Activated B cell treated with CpG ODN at 0.5 μM for 24 hours (primary cell): ENCODE measurements around the gene GRN. TPM values are rescaled to one million over a fixed set of nuclear protein-coding genes. Genes with fewer than 3 reads are reported as not detected.

Experiments used
- ATAC-seq: fragments of 200-7000 bp; cut with Tn5 transposase; one replicate; pipeline ENCODE4 v1.10.0; 2021; ENCODE audit warnings: low read depth, mild to moderate bottlenecking, moderate library complexity
- CTCF ChIA-PET: fragments of 350-600 bp; sonication (Branson Sonifier 250); formaldehyde crosslinking; loops from one replicate; lab custom pipeline; 2021; ENCODE audit warnings: antibody characterized with exemption; lab: Charles Lee
- POLR2A ChIA-PET: fragments of 350-600 bp; sonication (Branson Sonifier 250); formaldehyde crosslinking; loops from one replicate; lab custom pipeline; 2021; ENCODE audit warnings: antibody characterized with exemption; lab: Charles Lee
- DNase-seq: peaks from one replicate; pipeline ENCODE4 v3.0.0; 2022
- H3K27ac Mint-ChIP-seq: one replicate; pipeline ENCODE4 v1.8.0; 2020; ENCODE audit warnings: mixed read lengths
- H3K27me3 Mint-ChIP-seq: one replicate; pipeline ENCODE4 v1.8.0; 2021; ENCODE audit warnings: mixed read lengths
- H3K36me3 Mint-ChIP-seq: one replicate; pipeline ENCODE4 v1.8.0; 2021; ENCODE audit warnings: low read depth, mixed read lengths
- H3K4me1 Mint-ChIP-seq: one replicate; pipeline ENCODE4 v1.8.0; 2021; ENCODE audit warnings: mixed read lengths
- H3K4me3 Mint-ChIP-seq: one replicate; pipeline ENCODE4 v1.8.0; 2020; ENCODE audit warnings: mild to moderate bottlenecking, mixed read lengths
- H3K9me3 Mint-ChIP-seq: one replicate; pipeline ENCODE4 v1.8.0; 2020; ENCODE audit warnings: mixed read lengths
- CTCF ChIP-seq: fragments of 200-600 bp; IDR thresholded peaks from one replicate; pipeline ENCODE4 v1.8.0; 2022; ENCODE audit warnings: antibody characterized with exemption, mild to moderate bottlenecking
- intact Hi-C: fragments of 100-400 bp; cut with micrococcal nuclease; formaldehyde crosslinking; loops from one replicate; pipeline ENCODE4 v1.15.1; 2024
- total RNA-seq: library from RNA; stranded (reverse); gene quantifications from 2 replicates; pipeline ENCODE4 v1.2.3, GENCODE V29; 2022

The GRN gene
- total RNA-seq, 1 donor from 2014 or later, result 250 TPM

- Mint-ChIP-seq H3K27me3 (peaks cover 42% of the 10 kb centered on the region), H3K4me1 (peaks cover 24% of the 10 kb centered on the region), H3K36me3 (no peaks in the 10 kb centered on the region), H3K9me3 (no peaks in the 10 kb centered on the region), H3K27ac (no peak within 1 kb of the TSS), H3K4me3 (peak within 1 kb of the TSS; percentile 44)
- ChIA-PET POLR2A (interaction anchor here (0.6 to 2.0 kb wide), 3 partner anchors 18 to 87 kb away, joined by 5 to 8 read pairs (median 6); no protein-coding TSS in a partner anchor), CTCF (no interaction called here)
- ATAC-seq (peak; percentile 92), DNase-seq (peak; percentile 76)
- TF ChIP-seq CTCF, result no peak
- intact Hi-C loops, result loop anchor here (1.0 kb wide), 1 partner anchor 16 kb away; the partner anchor contains the start of gene SLC25A39
Measured at GRCh38 chr17:44308320-44308818, 36.7 kb upstream of the GRN start, which contains the start of gene RUNDC3A. RUNDC3A (plus strand) TSS chr17:44308601; CDS start chr17:44308833, 232 bp downstream.

GRCh38 chr17:44308865-44309264 lies 36.2 kb upstream of the GRN start:
- no peak for TF ChIP-seq CTCF
- Mint-ChIP-seq H3K27ac (no peak overlapping the region), H3K9me3 (no peaks in the 10 kb centered on the region), H3K36me3 (no peaks in the 10 kb centered on the region), H3K27me3 (peaks cover 43% of the 10 kb centered on the region), H3K4me1 (peaks cover 24% of the 10 kb centered on the region), H3K4me3 (peak overlapping the region; percentile 24)
- intact Hi-C loops, result loop anchor here (1.0 kb wide), 1 partner anchor 15 kb away; the partner anchor contains the start of gene SLC25A39
- CTCF ChIA-PET, result no interaction called here
- DNase-seq (no peak), ATAC-seq (no peak)
- POLR2A ChIA-PET, result interaction anchor here (1.0 to 2.0 kb wide), 3 partner anchors 18 to 98 kb away, joined by 3 to 8 read pairs (median 6); no protein-coding TSS in a partner anchor

- peaks cover 45% of the 10 kb centered on the region for H3K27me3 Mint-ChIP-seq
- no peak overlapping the region for H3K4me3 Mint-ChIP-seq
- intact Hi-C loops, result no loop called here
- ChIA-PET POLR2A (interaction anchor here (1.0 to 2.0 kb wide), 2 partner anchors 17 to 99 kb away, joined by 3 to 6 read pairs; no protein-coding TSS in a partner anchor), CTCF (interaction anchor here (1.7 kb wide), 1 partner anchor 100 kb away, joined by 8 read pairs; no protein-coding TSS in a partner anchor)
- DNase-seq, result no peak
- no peak for TF ChIP-seq CTCF
- no peak for ATAC-seq
- no peaks in the 10 kb centered on the region for H3K9me3 Mint-ChIP-seq
- peaks cover 24% of the 10 kb centered on the region for H3K4me1 Mint-ChIP-seq
- no peaks in the 10 kb centered on the region for H3K36me3 Mint-ChIP-seq
- no peak overlapping the region for H3K27ac Mint-ChIP-seq
Measured at GRCh38 chr17:44309472-44309871, 35.6 kb upstream of the GRN start.

- peaks cover 45% of the 10 kb centered on the region for H3K27me3 Mint-ChIP-seq
- TF ChIP-seq CTCF, result no peak
- ChIA-PET CTCF (interaction anchor here (1.7 kb wide), 1 partner anchor 100 kb away, joined by 8 read pairs; no protein-coding TSS in a partner anchor), POLR2A (interaction anchor here (1.0 kb wide), 1 partner anchor 100 kb away, joined by 3 read pairs; no protein-coding TSS in a partner anchor)
- peaks cover 24% of the 10 kb centered on the region for H3K4me1 Mint-ChIP-seq
- no peaks in the 10 kb centered on the region for H3K36me3 Mint-ChIP-seq
- no peak for DNase-seq
- no peak for ATAC-seq
- no peak overlapping the region for H3K4me3 Mint-ChIP-seq
- no peaks in the 10 kb centered on the region for H3K9me3 Mint-ChIP-seq
- no peak overlapping the region for H3K27ac Mint-ChIP-seq
- intact Hi-C loops, result no loop called here
Measured at GRCh38 chr17:44310188-44310587, 34.9 kb upstream of the GRN start.

GRCh38 chr17:44310609-44311376 lies 34.3 kb upstream of the GRN start:
- ChIA-PET CTCF (interaction anchor here (1.7 kb wide), 1 partner anchor 101 kb away, joined by 8 read pairs; no protein-coding TSS in a partner anchor), POLR2A (no interaction called here)
- DNase-seq (no peak), ATAC-seq (no peak)
- Mint-ChIP-seq H3K27me3 (peaks cover 48% of the 10 kb centered on the region), H3K4me3 (no peak overlapping the region), H3K9me3 (no peaks in the 10 kb centered on the region), H3K27ac (no peak overlapping the region), H3K4me1 (peaks cover 28% of the 10 kb centered on the region), H3K36me3 (no peaks in the 10 kb centered on the region)
- intact Hi-C loops, result no loop called here
- no peak for TF ChIP-seq CTCF
